Urothelium cell line (cell line): ENCODE measurements around the gene INTS2.
"Not testable (repeated sequence)": the region's sequence is repeated elsewhere in the genome, so short reads cannot be mapped to it uniquely, and the experiment has no call there.

Experiments used
- DNase-seq: peaks from one replicate; pipeline ENCODE4 v3.0.0; 2011; ENCODE audit warnings: low spot score, mixed read lengths
- FAIRE-seq: peaks from 2 replicates; lab custom pipeline; 2011; peaks lifted over from hg19 to GRCh38; lab: Jason Lieb, UNC

Gene INTS2

GRCh38 chr17:61894310-61894709 is 33.5 kb downstream of the INTS2 start:
- not testable (repeated sequence) for FAIRE-seq, DNase-seq

GRCh38 chr17:61887733-61888132 is 40.0 kb downstream of the INTS2 start:
- not testable (repeated sequence) for FAIRE-seq, DNase-seq

DNA sequence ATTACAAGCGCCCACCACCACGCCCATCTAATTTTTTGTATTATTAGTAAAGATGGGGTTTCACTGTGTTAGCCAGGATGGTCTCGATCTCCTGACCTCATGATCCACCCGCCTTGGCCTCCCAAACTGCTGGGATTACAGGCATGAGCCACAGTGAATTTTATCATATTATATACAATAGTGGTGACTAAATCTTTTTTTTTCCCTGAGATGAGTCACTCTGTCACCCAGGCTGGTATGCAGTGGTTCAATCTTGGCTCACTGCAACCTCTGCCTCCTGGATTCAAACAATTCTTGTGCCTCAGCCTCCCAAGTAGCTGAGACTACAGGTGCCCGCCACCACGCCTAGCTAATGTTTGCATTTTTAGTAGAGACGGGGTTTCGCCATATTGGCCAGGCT is 41.9 kb downstream of the INTS2 start:
- FAIRE-seq, result not testable (repeated sequence)

DNA sequence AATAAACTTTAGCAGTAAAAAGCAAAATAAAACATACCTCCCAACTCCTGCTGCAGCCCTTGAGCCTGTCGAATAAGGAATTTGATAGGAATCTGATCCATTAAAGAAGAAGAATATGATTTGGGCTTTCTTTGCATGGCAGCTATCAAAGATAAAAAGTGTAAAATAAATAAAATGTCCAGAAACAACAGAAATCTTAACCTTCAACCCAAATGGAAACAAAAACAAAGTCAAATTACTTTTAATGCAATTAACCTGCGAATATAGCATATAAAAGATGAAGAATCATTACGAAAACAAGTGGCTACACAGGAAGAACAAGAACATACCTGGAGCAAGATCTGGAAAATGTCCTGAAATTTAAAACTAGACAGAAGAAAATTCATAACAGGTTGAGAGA is 42.9 kb downstream of the INTS2 start:
- DNase-seq (no peak), FAIRE-seq (no peak)

More for the DNA sequence above, 41.9 kb downstream of the INTS2 start:
- not testable (repeated sequence) for DNase-seq

DNA sequence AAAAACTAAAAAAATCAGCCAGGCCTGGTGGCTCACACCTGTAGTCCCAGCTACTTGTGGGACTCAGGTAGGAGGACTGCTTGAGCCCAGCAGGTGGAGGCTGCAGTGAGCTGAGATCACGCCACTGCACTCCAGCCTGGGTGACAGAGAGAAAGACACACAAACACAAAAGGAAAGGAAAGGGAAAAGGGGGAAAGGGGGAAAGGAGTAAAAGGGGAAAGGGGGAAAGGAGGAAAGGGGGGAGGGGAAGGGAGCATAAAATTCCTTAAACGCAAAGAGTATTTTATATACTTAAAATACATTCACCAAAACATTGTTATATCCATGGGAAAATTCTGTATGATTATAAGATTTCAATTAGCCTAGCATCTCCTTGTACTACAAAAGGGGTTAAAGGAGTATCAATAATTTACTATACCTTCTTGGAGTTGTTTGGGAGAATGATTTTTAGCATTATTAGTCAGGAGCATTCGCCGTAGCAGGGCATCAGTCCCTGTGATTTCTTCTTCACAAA is 47.1 kb downstream of the INTS2 start:
- no peak for DNase-seq
- FAIRE-seq, result no peak

DNA sequence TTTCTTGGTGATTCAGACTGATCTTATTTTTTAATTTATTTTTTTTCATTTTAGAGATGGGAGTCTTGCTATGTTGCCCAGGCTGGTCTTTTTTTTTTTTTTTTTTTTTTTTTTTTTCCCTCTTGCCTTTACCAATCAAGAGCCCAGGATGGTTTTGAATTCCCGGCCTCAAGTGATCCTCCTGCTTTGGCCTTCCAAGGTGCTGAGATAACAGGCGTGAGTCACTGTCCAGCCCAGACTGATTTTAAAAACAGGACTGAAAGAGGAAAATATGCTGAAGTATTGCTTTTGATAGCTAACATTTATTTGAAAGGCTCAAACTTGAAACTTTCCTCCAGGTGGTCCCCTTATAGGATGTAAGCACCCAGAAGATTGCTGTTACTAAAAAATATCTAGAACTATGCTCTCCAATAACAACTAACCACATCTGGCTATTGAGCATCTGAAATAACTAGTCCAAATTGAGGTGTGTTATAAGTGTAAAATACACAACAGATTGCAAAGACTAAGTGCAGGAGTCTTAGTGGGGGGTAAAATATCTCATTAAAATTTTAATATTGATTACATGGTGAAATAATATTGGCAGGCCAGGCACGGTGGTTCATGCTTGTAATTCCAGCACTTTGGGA is 48.7 kb downstream of the INTS2 start:
- no peak for DNase-seq
- no peak for FAIRE-seq

GRCh38 chr17:61878520-61878919 is 49.3 kb downstream of the INTS2 start:
- FAIRE-seq, result no peak
- DNase-seq, result no peak

DNA sequence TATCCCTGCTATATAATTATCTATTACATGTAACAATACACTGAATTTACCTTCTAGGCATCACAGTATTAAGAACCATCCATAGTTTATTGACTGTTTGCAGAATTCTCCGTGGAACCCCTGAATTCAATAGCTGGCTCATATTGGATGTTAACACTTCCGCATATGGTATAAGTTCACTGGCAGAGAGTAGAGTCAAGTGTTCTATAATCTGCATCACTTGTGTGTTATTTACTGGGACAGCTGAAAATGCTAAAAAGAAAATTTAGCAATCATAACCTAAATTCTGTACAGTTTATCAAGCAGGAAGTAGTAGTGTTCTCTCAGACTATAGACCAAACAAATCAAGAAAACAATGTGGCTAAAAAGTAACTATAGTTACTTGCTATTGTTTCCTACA is 49.9 kb downstream of the INTS2 start:
- DNase-seq, result no peak
- FAIRE-seq, result no peak

DNA sequence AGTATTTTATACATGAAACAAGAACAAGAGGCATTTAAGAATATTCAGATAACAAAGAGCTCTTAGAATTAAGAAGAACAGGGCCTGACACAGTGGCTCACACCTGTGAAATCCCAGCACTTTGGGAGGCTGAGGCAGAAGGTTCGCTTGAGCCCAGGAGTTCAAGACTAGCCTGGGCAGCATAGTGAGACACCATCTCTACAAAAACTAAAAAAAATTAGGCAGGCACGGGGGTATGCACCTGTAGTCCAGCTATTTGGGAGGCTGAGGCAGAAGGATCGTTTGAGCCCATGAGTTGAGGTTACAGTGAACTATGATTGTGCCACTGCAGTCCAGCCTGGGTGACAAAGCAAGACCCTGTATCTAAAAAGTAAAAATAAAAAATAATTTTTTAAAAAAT is 52.0 kb downstream of the INTS2 start:
- DNase-seq, result no peak
- no peak for FAIRE-seq

GRCh38 chr17:61875285-61875684 is 52.5 kb downstream of the INTS2 start:
- FAIRE-seq (no peak), DNase-seq (no peak)

DNA sequence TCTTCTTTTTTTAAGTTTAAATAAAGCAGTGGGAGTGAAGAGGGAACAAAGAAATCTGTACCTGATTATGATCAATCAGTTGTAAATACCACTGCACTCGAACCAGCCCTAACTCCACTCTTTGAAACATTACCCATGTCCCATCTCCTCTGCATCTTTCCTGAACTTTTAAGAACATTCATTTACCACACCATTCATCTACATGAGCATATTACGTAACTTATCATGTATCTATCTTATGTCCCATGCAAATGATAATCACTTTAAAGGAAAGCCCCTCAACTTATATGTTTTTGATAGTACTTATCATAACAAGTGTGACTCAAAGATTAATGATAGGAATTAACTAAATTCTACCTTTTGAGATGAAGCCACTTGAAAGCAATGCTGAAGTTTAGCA is 53.7 kb downstream of the INTS2 start:
- FAIRE-seq (no peak), DNase-seq (no peak)

DNA sequence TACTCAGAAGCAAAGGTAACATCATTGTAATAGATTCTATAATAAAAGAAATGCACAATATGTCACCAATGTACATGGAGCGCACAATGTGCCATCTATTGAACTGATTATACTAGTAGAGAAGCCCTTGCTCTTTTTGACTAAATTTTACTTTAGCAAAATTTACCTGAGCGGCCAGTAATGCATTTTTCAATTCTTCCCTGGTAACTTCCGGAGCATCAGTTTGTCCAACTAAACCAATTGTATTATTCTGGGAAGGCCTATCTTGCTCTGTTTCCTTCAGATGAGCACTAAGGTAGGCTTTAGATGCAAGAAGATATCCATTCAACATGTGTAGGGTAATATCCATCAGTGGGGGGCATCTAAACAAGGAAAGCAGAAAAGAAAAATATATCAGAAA is 55.7 kb downstream of the INTS2 start:
- FAIRE-seq, result no peak
- DNase-seq, result no peak

- FAIRE-seq (no peak), DNase-seq (no peak)
These were observed 58.6 kb downstream of the INTS2 start for GRCh38 chr17:61869138-61869537.

- DNase-seq (no peak), FAIRE-seq (no peak)
These were observed 59.7 kb downstream of the INTS2 start for GRCh38 chr17:61868074-61868473.

DNA sequence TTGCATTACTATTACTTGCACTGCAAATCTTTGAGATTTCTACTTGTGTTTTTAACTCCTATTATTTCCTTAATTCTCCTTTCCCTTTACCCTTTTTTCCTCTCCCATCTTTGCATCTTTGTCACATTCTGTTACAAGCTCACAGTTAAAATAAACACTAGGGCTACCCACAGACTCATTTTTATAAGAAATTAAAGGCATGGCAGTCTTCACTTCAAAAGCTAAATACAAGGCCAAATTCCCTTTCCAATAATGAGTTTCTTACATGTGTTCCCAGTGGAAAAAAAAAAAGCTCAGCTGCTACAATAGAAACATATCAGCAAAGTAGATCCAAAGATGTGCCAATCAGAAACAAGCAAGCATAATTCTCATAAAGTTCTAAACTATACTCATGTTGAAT is 60.7 kb downstream of the INTS2 start:
- DNase-seq (no peak), FAIRE-seq (no peak)

DNA sequence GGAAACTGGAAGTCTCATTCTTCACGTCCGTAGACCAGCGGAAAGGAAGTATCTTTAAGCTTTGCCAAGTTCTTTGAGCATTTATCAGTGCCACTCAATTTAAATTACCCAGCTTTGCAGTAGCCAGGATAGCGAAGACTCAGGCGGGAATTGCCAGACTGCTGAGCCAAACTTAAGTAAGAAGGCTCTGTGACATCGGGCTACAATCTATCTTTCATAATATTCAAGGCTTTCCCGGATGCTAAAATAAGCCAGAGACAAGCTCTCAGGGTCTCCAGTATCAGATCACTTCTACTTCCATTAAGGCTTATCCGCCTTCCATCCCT is 64.0 kb downstream of the INTS2 start:
- DNase-seq (no peak), FAIRE-seq (peak; percentile 17)

GRCh38 chr17:61862975-61863800 is 64.6 kb downstream of the INTS2 start, which contains the start of gene BRIP1:
Gene BRIP1 (minus strand): TSS chr17:61863528. CDS start chr17:61861539, 1,989 bp downstream.
- DNase-seq, result peak; percentile 100
- FAIRE-seq, result peak; percentile 95

DNA sequence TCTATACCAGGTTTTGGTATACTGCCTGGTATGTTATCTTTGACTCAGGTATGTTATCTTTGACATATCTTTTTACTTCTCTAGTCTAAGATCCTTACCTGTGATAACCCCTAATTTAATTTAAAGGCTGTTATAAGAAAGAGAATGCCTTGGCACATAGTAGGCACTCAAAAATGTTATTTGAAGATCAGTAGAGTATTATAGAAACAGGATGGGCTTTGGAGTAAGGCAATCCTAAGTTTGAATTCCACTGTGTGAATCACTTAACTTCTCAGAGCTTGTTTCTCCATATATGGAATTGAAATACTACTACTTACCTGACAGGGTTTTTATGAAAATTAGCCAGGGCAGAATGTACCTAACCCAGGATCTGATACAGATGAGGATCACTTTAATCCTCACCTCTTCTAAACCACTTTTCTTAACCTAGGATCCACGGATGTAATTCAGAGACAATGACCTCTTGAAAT is 65.6 kb downstream of the INTS2 start:
- FAIRE-seq, result no peak

GRCh38 chr17:61860397-61860796 is 67.4 kb downstream of the INTS2 start:
- FAIRE-seq, DNase-seq: not testable (repeated sequence)

More for the DNA sequence above, 65.6 kb downstream of the INTS2 start:
- peak; percentile 10 for DNase-seq

DNA sequence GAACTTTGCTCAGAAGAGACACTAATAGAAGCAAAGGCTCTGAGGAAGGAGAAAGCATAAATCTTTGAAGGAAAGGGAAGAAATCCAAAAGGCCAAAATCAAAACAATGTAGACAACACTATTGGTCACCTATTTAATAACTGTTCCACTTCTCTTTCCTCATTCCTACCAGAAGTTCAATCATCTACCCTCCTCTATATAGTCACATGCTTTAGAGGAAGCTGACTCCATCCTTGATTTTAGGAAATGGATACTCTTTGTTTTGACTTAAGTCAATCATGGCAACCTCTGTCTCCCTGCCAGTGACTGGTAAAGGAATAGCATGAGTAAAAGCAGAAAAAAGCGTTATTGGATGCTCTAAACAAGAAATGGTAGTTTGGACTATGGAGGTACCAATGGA is 71.7 kb downstream of the INTS2 start:
- no peak for DNase-seq
- no peak for FAIRE-seq

- DNase-seq, result no peak
- no peak for FAIRE-seq
These were observed 74.9 kb downstream of the INTS2 start for GRCh38 chr17:61852857-61853256.

GRCh38 chr17:61849674-61850073 is 78.1 kb downstream of the INTS2 start:
- FAIRE-seq (no peak), DNase-seq (no peak)
